Hepatocyte (in vitro differentiated cells): ENCODE results near the gene OVOL2.

ENCODE experiments used
- EZH2 ChIP-seq: fragments of 200-600 bp; sonication (generic); IDR thresholded peaks from 2 replicates; pipeline ENCODE4 v1.6.1; 2016; ENCODE audit warnings: antibody characterized with exemption, mild to moderate bottlenecking, borderline replicate concordance
- TF ChIP-seq, protein P1 (sequence below): fragments of 200-600 bp; sonication (generic); IDR thresholded peaks from 2 replicates; pipeline ENCODE4 v1.5.1; 2016; ENCODE audit warnings: antibody characterized with exemption, mild to moderate bottlenecking; ENCODE audit not compliant: poor library complexity

DNA sequence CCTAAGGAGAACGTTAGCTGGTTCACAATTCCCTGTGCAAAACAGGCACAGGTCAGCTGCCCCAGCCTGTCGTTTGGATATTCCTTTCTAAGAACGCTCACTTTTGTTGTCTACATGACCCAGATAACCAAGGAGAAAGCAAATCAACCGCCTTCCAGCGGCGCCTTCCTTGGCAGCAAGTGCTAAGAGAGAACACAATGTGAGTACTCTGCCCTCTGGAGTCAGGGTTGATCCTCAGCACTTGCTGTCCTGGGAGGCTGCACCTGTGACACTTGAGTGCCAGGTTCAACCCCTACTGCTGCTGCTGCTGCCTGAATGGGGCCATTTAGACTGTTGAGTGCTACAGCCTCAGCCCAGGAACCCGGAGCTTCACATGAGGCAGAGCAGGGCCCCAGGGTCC lies 36.8 kb downstream of the OVOL2 start:
- TF ChIP-seq, protein P1, sequence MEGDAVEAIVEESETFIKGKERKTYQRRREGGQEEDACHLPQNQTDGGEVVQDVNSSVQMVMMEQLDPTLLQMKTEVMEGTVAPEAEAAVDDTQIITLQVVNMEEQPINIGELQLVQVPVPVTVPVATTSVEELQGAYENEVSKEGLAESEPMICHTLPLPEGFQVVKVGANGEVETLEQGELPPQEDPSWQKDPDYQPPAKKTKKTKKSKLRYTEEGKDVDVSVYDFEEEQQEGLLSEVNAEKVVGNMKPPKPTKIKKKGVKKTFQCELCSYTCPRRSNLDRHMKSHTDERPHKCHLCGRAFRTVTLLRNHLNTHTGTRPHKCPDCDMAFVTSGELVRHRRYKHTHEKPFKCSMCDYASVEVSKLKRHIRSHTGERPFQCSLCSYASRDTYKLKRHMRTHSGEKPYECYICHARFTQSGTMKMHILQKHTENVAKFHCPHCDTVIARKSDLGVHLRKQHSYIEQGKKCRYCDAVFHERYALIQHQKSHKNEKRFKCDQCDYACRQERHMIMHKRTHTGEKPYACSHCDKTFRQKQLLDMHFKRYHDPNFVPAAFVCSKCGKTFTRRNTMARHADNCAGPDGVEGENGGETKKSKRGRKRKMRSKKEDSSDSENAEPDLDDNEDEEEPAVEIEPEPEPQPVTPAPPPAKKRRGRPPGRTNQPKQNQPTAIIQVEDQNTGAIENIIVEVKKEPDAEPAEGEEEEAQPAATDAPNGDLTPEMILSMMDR, result no peak
- no peak for TF ChIP-seq EZH2
